Muscle of leg (tissue), 11 donors: Measurements from ENCODE around the gene LETM1. TPM values are rescaled to one million over a fixed set of nuclear protein-coding genes. Genes with fewer than 3 reads are reported as not detected.

Experiments used
- DNase-seq: peaks from one replicate; pipeline ENCODE4 v3.0.0; 2013
- H3K27ac ChIP-seq: one replicate; pipeline ENCODE4 v1.5.1; 2013; ENCODE audit warnings: mild to moderate bottlenecking, low read length, control low read depth
- H3K27me3 ChIP-seq: one replicate; pipeline ENCODE4 v1.6.1; 2013; ENCODE audit warnings: low read length; ENCODE audit not compliant: control insufficient read depth, insufficient read depth
- H3K36me3 ChIP-seq: one replicate; pipeline ENCODE4 v1.6.1; 2013; ENCODE audit warnings: low read length; ENCODE audit not compliant: control insufficient read depth, insufficient read depth
- H3K4me1 ChIP-seq: one replicate; pipeline ENCODE4 v1.6.1; 2013; ENCODE audit warnings: low read length; ENCODE audit not compliant: control insufficient read depth, insufficient read depth
- H3K4me3 ChIP-seq: one replicate; pipeline ENCODE4 v1.5.1; 2013; ENCODE audit warnings: low read length, control low read depth
- H3K9me3 ChIP-seq: replicated peaks from 2 replicates; pipeline ENCODE4 v1.6.1; 2013; ENCODE audit warnings: low read depth, low read length; ENCODE audit not compliant: control insufficient read depth
- whole genome bisulfite sequencing: methylation state at CpG from one replicate; pipeline ENCODE4 v1.1.5; 2013; ENCODE audit warnings: missing lambda C conversion rate; ENCODE audit not compliant: insufficient coverage; 5-methylcytosine and 5-hydroxymethylcytosine counted together
- polyA plus RNA-seq, 8 donors: library from polyadenylated mRNA; unstranded; fragments of 120-200 nt; gene quantifications; one replicate each; pipeline versions ENCODE4 v1.2.1 to v1.2.3, GENCODE V29; 2013; ENCODE audit warnings: inconsistent platforms in 1 of 8, low replicate concordance in 1 of 8; ENCODE audit not compliant: insufficient read length in 8 of 8, insufficient read depth in 1 of 8
- total RNA-seq: library from RNA; stranded (reverse); fragments of 120-200 nt; gene quantifications from one replicate; pipeline ENCODE4 v1.2.4, GENCODE V29; 2013

LETM1 gene
- total and polyA plus RNA-seq, 9 donors, result 11.7 to 20.1 (median 15.7) TPM

- Histone ChIP-seq H3K9me3 (no peaks in the 10 kb centered on the region), H3K4me3 (no peak overlapping the region), H3K27me3 (no peaks in the 10 kb centered on the region), H3K36me3 (peaks cover 68% of the 10 kb centered on the region), H3K4me1 (no peaks in the 10 kb centered on the region), H3K27ac (no peak overlapping the region)
- no peak for DNase-seq
- 93% methylated on average over 5 of the region's 8 CpGs for WGBS
Measured at GRCh38 chr4:1830642-1831228, 25.2 kb downstream of the LETM1 start.

- Histone ChIP-seq H3K4me1 (no peaks in the 10 kb centered on the region), H3K9me3 (no peaks in the 10 kb centered on the region), H3K27me3 (no peaks in the 10 kb centered on the region), H3K36me3 (peaks cover 68% of the 10 kb centered on the region), H3K4me3 (no peak overlapping the region), H3K27ac (no peak overlapping the region)
- WGBS, result no CpG with 5 or more reads among the region's 3 CpGs
- no peak for DNase-seq
Measured at GRCh38 chr4:1830234-1830633, 25.7 kb downstream of the LETM1 start.

GRCh38 chr4:1826531-1827350 is 29.2 kb downstream of the LETM1 start:
- peaks cover 73% of the 10 kb centered on the region for H3K36me3 ChIP-seq
- 83% methylated on average over 28 of the region's 30 CpGs for WGBS

GRCh38 chr4:1825326-1825725 is 30.6 kb downstream of the LETM1 start:
- Histone ChIP-seq H3K36me3 (peaks cover 67% of the 10 kb centered on the region), H3K4me3 (no peak overlapping the region), H3K4me1 (no peaks in the 10 kb centered on the region), H3K9me3 (no peaks in the 10 kb centered on the region), H3K27me3 (no peaks in the 10 kb centered on the region), H3K27ac (no peak overlapping the region)
- no peak for DNase-seq
- whole genome bisulfite sequencing, result 79% methylated on average over 15 of the region's 19 CpGs

More at GRCh38 chr4:1826531-1827350, 29.2 kb downstream of the LETM1 start:
- H3K9me3 ChIP-seq, result no peaks in the 10 kb centered on the region
- H3K4me1 ChIP-seq, result no peaks in the 10 kb centered on the region
- no peak overlapping the region for H3K4me3 ChIP-seq
- DNase-seq, result no peak
- H3K27me3 ChIP-seq, result no peaks in the 10 kb centered on the region
- H3K27ac ChIP-seq, result no peak overlapping the region

DNA sequence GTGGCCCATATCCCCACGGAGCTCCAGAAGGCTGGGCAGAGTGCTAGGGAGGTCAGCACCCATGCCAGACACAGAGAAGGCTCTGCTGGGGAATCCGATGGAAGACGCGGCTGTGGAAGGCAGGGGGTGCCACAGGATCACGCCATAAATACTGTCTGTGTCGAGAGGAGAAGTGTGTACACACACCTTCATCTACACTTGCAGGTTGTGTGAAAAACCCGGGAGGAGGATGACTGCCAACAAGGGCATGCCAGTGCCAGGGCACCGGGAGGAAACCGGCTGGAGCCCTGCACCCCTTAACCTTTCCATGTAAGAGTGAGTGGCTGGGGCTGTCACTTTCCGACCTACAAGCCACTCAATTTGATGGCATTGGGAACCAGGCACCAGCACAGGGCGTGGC is 31.2 kb downstream of the LETM1 start:
- Histone ChIP-seq H3K4me1 (peaks cover 2% of the 10 kb centered on the region), H3K27me3 (no peaks in the 10 kb centered on the region), H3K9me3 (no peaks in the 10 kb centered on the region), H3K27ac (no peak overlapping the region), H3K36me3 (peaks cover 70% of the 10 kb centered on the region), H3K4me3 (no peak overlapping the region)
- no peak for DNase-seq
- 78% methylated on average over 3 of the region's 11 CpGs for whole genome bisulfite sequencing

GRCh38 chr4:1823545-1823932 is 32.4 kb downstream of the LETM1 start:
- 90% methylated on average over 8 of the region's 12 CpGs for WGBS
- Histone ChIP-seq H3K4me1 (peaks cover 12% of the 10 kb centered on the region), H3K4me3 (no peak overlapping the region), H3K27ac (no peak overlapping the region), H3K36me3 (peaks cover 74% of the 10 kb centered on the region), H3K27me3 (no peaks in the 10 kb centered on the region), H3K9me3 (no peaks in the 10 kb centered on the region)
- DNase-seq, result no peak

GRCh38 chr4:1822568-1823544 is 33.1 kb downstream of the LETM1 start:
- DNase-seq, result no peak
- H3K36me3 ChIP-seq, result peaks cover 77% of the 10 kb centered on the region
- no peak overlapping the region for H3K4me3 ChIP-seq
- no peak overlapping the region for H3K27ac ChIP-seq
- peaks cover 12% of the 10 kb centered on the region for H3K4me1 ChIP-seq
- WGBS, result 89% methylated on average over 34 of the region's 37 CpGs
- no peaks in the 10 kb centered on the region for H3K27me3 ChIP-seq
- no peaks in the 10 kb centered on the region for H3K9me3 ChIP-seq

GRCh38 chr4:1821679-1822567 is 34.0 kb downstream of the LETM1 start:
- no peak overlapping the region for H3K27ac ChIP-seq

DNA sequence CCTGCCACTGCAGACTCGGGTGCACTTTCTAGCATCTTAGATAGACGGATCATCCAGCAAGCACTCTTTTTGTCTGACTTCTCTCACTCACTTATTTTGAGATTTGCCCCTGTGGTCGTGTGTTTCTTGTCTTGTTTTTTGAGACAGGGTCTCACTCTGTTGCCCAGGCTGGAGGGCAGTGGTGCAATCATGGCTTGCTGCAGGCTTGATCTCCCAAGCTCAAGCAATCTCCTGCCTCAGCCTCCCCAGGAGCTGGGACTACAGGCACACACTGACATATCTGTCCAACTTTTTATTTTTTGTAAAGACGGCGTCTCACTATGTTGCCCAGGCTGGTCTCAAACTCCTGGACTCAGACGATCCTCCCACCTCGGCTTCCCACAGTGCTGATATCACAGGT is 36.1 kb downstream of the LETM1 start:
- Histone ChIP-seq H3K4me3 (no peak overlapping the region), H3K9me3 (no peaks in the 10 kb centered on the region), H3K27me3 (no peaks in the 10 kb centered on the region), H3K27ac (no peak overlapping the region), H3K36me3 (peaks cover 81% of the 10 kb centered on the region), H3K4me1 (peaks cover 12% of the 10 kb centered on the region)
- no peak for DNase-seq
- 89% methylated on average over 6 of the region's 7 CpGs for WGBS

More at GRCh38 chr4:1821679-1822567, 34.0 kb downstream of the LETM1 start:
- H3K4me1 ChIP-seq, result peaks cover 12% of the 10 kb centered on the region
- DNase-seq, result no peak
- no peaks in the 10 kb centered on the region for H3K9me3 ChIP-seq
- no peaks in the 10 kb centered on the region for H3K27me3 ChIP-seq
- WGBS, result 92% methylated on average over 18 of the region's 18 CpGs
- peaks cover 81% of the 10 kb centered on the region for H3K36me3 ChIP-seq
- no peak overlapping the region for H3K4me3 ChIP-seq
